Endothelial cell (in vitro differentiated cells): ENCODE measurements around the gene TMEM59L. TPM values are rescaled to one million over a fixed set of nuclear protein-coding genes. Genes with fewer than 3 reads are reported as not detected.
A peak's percentile ranks its signal among the peaks of the same experiment; 100 is the strongest.

Experiments used
- DNase-seq: peaks from one replicate; pipeline ENCODE4 v3.0.0; 2021; ENCODE audit warnings: low spot score
- H3K27ac Mint-ChIP-seq: one replicate; pipeline ENCODE4 v1.8.0; 2021; ENCODE audit warnings: mixed read lengths, inconsistent platforms; ENCODE audit not compliant: unreplicated experiment
- H3K27me3 Mint-ChIP-seq: one replicate; pipeline ENCODE4 v1.8.0; 2021; ENCODE audit warnings: mild to moderate bottlenecking, moderate library complexity, mixed read lengths, inconsistent platforms; ENCODE audit not compliant: unreplicated experiment
- H3K36me3 Mint-ChIP-seq: one replicate; pipeline ENCODE4 v1.8.0; 2021; ENCODE audit warnings: mild to moderate bottlenecking, low read depth, mixed read lengths, inconsistent platforms; ENCODE audit not compliant: unreplicated experiment
- H3K4me1 Mint-ChIP-seq: one replicate; pipeline ENCODE4 v1.8.0; 2021; ENCODE audit warnings: mild to moderate bottlenecking, mixed read lengths, inconsistent platforms; ENCODE audit not compliant: unreplicated experiment
- H3K4me3 Mint-ChIP-seq: one replicate; pipeline ENCODE4 v1.8.0; 2021; ENCODE audit warnings: mild to moderate bottlenecking, mixed read lengths, inconsistent platforms; ENCODE audit not compliant: unreplicated experiment
- H3K9me3 Mint-ChIP-seq: one replicate; pipeline ENCODE4 v1.8.0; 2021; ENCODE audit warnings: mixed read lengths, inconsistent platforms; ENCODE audit not compliant: unreplicated experiment
- CTCF ChIP-seq: fragments of 200-600 bp; sonication (generic); IDR thresholded peaks from one replicate; pipeline ENCODE4 v1.5.0; 2021; ENCODE audit warnings: antibody characterized with exemption; ENCODE audit not compliant: unreplicated experiment
- total RNA-seq: library from RNA; stranded (reverse); fragmentation: NEBNext Ultra II Directional; extraction: Animal tissue kit (Norgen Biotek cat#: 25700); gene quantifications from one replicate; pipeline ENCODE4 v1.2.1, GENCODE V29; 2021; ENCODE audit not compliant: unreplicated experiment

The TMEM59L gene
- total RNA-seq, 1 donor from 2014 or later = 0.15 TPM

GRCh38 chr19:18647371-18647767 is 34.7 kb downstream of the TMEM59L start:
- Mint-ChIP-seq H3K9me3 (no peaks in the 10 kb centered on the region), H3K36me3 (peaks cover 4% of the 10 kb centered on the region), H3K4me1 (peaks cover 6% of the 10 kb centered on the region), H3K27ac (no peak overlapping the region), H3K4me3 (peak overlapping the region; percentile 11), H3K27me3 (peaks cover 8% of the 10 kb centered on the region)
- DNase-seq = no peak
- TF ChIP-seq CTCF = no peak

- H3K27me3 Mint-ChIP-seq = peaks cover 8% of the 10 kb centered on the region
- no peak for DNase-seq
- peaks cover 6% of the 10 kb centered on the region for H3K4me1 Mint-ChIP-seq
- no peak overlapping the region for H3K27ac Mint-ChIP-seq
- no peaks in the 10 kb centered on the region for H3K9me3 Mint-ChIP-seq
- no peak for TF ChIP-seq CTCF
- H3K4me3 Mint-ChIP-seq = no peak overlapping the region
- H3K36me3 Mint-ChIP-seq = peaks cover 4% of the 10 kb centered on the region
These were observed 35.1 kb downstream of the TMEM59L start for GRCh38 chr19:18647807-18648206.

GRCh38 chr19:18648973-18649315 is 36.3 kb downstream of the TMEM59L start:
- peaks cover 6% of the 10 kb centered on the region for H3K4me1 Mint-ChIP-seq
- no peak for TF ChIP-seq CTCF
- no peak overlapping the region for H3K27ac Mint-ChIP-seq
- no peak for DNase-seq
- no peak overlapping the region for H3K4me3 Mint-ChIP-seq
- H3K27me3 Mint-ChIP-seq = peaks cover 8% of the 10 kb centered on the region
- H3K36me3 Mint-ChIP-seq = peaks cover 4% of the 10 kb centered on the region
- no peaks in the 10 kb centered on the region for H3K9me3 Mint-ChIP-seq

GRCh38 chr19:18649371-18650020 is 36.8 kb downstream of the TMEM59L start:
- no peak for TF ChIP-seq CTCF
- DNase-seq = no peak
- H3K36me3 Mint-ChIP-seq = peaks cover 5% of the 10 kb centered on the region
- H3K9me3 Mint-ChIP-seq = no peaks in the 10 kb centered on the region
- peaks cover 1% of the 10 kb centered on the region for H3K4me1 Mint-ChIP-seq
- no peak overlapping the region for H3K4me3 Mint-ChIP-seq
- H3K27me3 Mint-ChIP-seq = peaks cover 8% of the 10 kb centered on the region
- no peak overlapping the region for H3K27ac Mint-ChIP-seq

- H3K36me3 Mint-ChIP-seq = peaks cover 9% of the 10 kb centered on the region
- peaks cover 8% of the 10 kb centered on the region for H3K27me3 Mint-ChIP-seq
- no peaks in the 10 kb centered on the region for H3K4me1 Mint-ChIP-seq
- H3K9me3 Mint-ChIP-seq = no peaks in the 10 kb centered on the region
- no peak for DNase-seq
- TF ChIP-seq CTCF = no peak
- no peak overlapping the region for H3K27ac Mint-ChIP-seq
- H3K4me3 Mint-ChIP-seq = peak overlapping the region; percentile 31
These were observed 37.3 kb downstream of the TMEM59L start for GRCh38 chr19:18650021-18650390.
